BE2C (cell line): ENCODE data around the gene MRPS10.

Experiments used
- DNase-seq: peaks from one replicate; pipeline ENCODE4 v3.0.0-alpha.2; 2020
- H3K27me3 ChIP-seq: fragments of 250-450 bp; sonication (Bioruptor Pico); 2 replicates; pipeline ENCODE4 v1.5.1; 2020; ENCODE audit warnings: mild to moderate bottlenecking
- H3K36me3 ChIP-seq: fragments of 250-450 bp; sonication (Bioruptor Pico); 2 replicates; pipeline ENCODE4 v1.5.1; 2020; ENCODE audit warnings: mild to moderate bottlenecking
- H3K4me1 ChIP-seq: fragments of 250-450 bp; sonication (Bioruptor Pico); 2 replicates; pipeline ENCODE4 v1.5.1; 2020
- H3K4me3 ChIP-seq: 2 replicates; pipeline ENCODE4 v1.5.1; 2011; ENCODE audit warnings: low read depth, low read length
- H3K9me3 ChIP-seq: fragments of 250-450 bp; sonication (Bioruptor Pico); 2 replicates; pipeline ENCODE4 v1.5.1; 2020
- TF ChIP-seq, protein P1 (sequence below): IDR thresholded peaks from 2 replicates; pipeline ENCODE4 v1.5.1; 2012; ENCODE audit warnings: mild to moderate bottlenecking, low read depth, low read length

Gene MRPS10

DNA sequence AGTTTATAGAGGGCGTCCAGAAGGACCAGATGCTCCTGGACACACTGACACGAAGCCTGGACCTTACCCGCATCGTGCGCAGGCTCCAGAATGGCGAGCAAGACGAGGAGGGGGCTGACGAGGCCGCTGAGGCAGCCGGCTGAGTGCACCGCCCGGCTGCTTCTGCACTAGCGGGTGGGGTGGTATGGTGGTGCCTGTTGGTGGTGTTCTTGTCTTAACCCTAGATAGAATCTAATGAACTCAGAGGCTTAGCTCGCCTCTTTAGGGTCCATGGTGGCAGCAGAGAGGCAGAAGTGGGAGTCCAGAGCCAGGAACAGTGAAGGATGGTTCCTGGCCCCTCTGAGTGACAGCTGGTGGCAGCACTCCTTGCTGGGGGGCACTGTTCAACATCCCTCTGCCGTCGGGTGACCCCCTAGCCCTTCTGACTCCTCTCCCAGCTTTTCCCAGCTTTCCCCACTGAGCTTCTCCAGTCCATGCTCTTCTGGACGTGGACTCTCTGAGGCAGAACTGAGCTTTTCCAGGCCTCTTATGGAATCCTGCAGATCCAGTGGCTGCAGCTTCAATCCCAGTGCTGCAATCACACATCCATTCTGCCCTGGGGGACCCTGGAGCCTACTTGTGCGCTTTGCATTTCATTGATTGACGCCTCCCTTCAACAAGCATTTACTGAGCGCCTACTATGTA is 38.3 kb downstream of the MRPS10 start:
- no peak overlapping the region for H3K4me3 ChIP-seq
- TF ChIP-seq, protein P1, sequence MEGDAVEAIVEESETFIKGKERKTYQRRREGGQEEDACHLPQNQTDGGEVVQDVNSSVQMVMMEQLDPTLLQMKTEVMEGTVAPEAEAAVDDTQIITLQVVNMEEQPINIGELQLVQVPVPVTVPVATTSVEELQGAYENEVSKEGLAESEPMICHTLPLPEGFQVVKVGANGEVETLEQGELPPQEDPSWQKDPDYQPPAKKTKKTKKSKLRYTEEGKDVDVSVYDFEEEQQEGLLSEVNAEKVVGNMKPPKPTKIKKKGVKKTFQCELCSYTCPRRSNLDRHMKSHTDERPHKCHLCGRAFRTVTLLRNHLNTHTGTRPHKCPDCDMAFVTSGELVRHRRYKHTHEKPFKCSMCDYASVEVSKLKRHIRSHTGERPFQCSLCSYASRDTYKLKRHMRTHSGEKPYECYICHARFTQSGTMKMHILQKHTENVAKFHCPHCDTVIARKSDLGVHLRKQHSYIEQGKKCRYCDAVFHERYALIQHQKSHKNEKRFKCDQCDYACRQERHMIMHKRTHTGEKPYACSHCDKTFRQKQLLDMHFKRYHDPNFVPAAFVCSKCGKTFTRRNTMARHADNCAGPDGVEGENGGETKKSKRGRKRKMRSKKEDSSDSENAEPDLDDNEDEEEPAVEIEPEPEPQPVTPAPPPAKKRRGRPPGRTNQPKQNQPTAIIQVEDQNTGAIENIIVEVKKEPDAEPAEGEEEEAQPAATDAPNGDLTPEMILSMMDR: no peak
- no peak for DNase-seq
- no peaks in the 10 kb centered on the region for H3K36me3 ChIP-seq
- no peaks in the 10 kb centered on the region for H3K9me3 ChIP-seq
- no peaks in the 10 kb centered on the region for H3K27me3 ChIP-seq
- peaks cover 3% of the 10 kb centered on the region; the same call in 1 of the 2 replicates for H3K4me1 ChIP-seq

DNA sequence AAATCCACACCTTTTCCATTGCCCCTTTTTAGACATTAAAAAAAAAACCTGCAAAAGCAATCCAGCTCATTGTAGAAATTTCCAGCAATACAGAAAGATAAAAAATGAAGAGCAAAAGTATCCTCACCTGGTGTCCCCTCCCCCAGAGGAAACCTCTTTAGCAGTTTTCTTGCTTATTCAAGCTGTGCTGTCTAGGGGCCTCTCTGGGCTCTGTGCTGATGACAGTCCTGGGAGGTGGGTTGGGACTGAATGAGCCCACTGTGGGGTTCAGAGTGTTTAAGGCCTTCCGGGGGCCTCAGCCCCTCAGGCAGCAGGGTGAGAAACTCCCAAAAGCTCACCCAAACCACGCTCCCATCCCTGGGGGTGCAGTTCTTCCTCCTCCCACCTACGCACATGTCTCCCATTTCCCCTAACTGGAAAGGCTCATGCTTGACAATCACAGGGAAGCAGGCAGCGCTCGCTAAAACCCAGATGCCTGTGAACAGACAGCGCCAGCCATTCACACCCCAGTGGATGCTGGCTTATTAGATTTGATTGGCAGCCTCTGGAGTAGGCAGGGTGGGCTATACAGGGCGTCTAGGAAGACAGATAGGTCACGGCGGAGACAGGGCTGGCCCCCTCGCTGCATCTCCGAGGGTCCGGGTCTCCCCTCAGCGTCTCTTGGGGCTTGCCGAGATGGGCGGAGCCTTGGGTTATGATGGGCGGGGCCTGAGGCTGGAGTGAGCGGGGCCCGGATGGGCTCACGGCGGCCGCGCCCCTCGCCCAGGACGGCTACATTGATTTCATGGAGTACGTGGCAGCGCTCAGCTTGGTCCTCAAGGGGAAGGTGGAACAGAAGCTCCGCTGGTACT is 39.9 kb downstream of the MRPS10 start:
- no peaks in the 10 kb centered on the region for H3K9me3 ChIP-seq
- DNase-seq: peak; percentile 82
- H3K4me3 ChIP-seq: peak overlapping the region; percentile 63
- H3K4me1 ChIP-seq: peaks cover 3% of the 10 kb centered on the region; the same call in 1 of the 2 replicates
- TF ChIP-seq, protein P1: no peak
- H3K27me3 ChIP-seq: no peaks in the 10 kb centered on the region
- H3K36me3 ChIP-seq: no peaks in the 10 kb centered on the region

DNA sequence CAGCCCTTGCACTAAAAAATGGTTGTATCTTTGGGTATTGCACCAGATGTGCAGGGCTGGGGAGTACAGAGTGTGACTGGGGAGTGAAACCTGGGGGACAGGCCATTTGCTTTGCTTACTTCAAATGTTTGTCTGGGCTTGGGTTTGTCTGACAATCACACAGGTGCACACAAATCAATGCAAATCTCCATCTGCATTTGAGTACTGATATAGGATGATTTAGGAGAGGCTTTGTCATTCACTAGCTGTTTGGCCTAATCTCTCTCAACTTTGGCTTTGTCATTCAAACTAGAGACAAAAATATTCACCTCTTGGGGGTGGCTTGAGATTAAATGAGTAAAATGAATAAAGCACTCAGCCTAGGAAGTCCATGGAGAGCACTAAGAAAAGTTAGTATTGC is 40.7 kb downstream of the MRPS10 start:
- H3K27me3 ChIP-seq: no peaks in the 10 kb centered on the region
- TF ChIP-seq, protein P1: no peak
- no peak overlapping the region for H3K4me3 ChIP-seq
- H3K9me3 ChIP-seq: no peaks in the 10 kb centered on the region
- H3K36me3 ChIP-seq: no peaks in the 10 kb centered on the region
- peaks cover 3% of the 10 kb centered on the region; the same call in 1 of the 2 replicates for H3K4me1 ChIP-seq
- DNase-seq: no peak

DNA sequence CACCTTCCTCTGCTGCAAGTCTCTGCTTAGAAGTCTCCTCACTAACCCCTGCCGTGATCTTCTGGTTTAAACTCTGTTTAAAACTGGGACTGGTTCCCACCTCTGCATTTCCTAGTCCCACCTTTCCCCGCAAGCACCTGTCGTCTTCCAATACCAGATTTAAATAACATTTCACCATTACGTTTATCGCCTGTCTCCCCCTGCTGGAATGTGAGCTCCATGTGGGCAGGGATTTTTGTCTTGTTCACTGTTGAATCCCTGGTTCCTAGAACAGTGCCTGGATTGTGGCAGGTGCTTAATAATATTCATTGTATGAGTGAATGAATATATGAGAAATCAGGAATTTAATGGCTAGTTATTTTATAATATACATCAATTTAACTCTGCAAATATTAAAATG is 41.8 kb downstream of the MRPS10 start:
- TF ChIP-seq, protein P1: peak; percentile 36
- Histone ChIP-seq H3K27me3 (no peaks in the 10 kb centered on the region), H3K4me1 (peaks cover 3% of the 10 kb centered on the region; the same call in 1 of the 2 replicates), H3K9me3 (no peaks in the 10 kb centered on the region), H3K36me3 (no peaks in the 10 kb centered on the region), H3K4me3 (no peak overlapping the region)
- no peak for DNase-seq

DNA sequence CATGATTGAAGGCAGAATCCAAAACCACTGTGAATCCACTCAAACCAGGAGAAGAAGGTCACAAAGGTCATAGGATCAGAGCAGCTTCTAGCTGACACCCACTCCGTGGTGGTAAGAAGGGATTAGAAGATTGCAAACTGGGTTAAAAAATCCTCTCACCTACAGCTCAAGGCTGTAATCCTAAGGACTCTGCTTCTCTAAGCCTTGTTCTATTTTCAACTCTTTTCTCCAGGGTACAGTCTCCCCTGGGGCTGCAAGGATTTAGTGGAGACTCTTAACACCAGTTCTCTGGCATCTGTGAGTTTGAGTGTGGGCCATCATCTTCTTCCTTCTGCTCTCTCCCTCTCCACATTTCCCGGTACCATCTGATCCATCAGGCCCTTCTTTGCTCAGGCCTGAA is 44.6 kb downstream of the MRPS10 start, which contains the start of gene GUCA1A:
Gene GUCA1A (plus strand): TSS at position 264 of the 400 bp plus-strand sequence. CDS start 250 bp downstream, outside the sequence.
- no peak for DNase-seq
- H3K4me3 ChIP-seq: no peak within 1 kb of the TSS
- TF ChIP-seq, protein P1: no peak
- H3K27me3 ChIP-seq: no peaks in the 10 kb centered on the region
- no peaks in the 10 kb centered on the region for H3K4me1 ChIP-seq
- no peaks in the 10 kb centered on the region for H3K36me3 ChIP-seq
- H3K9me3 ChIP-seq: no peaks in the 10 kb centered on the region
